Chondrocyte (in vitro differentiated cells): ENCODE results near the gene KRTAP9-6. TPM values are rescaled to one million over a fixed set of nuclear protein-coding genes. Genes with fewer than 3 reads are reported as not detected.

Experiments
- DNase-seq: peaks from one replicate; pipeline ENCODE4 v3.0.0; 2021; ENCODE audit warnings: mixed read lengths, low spot score
- H3K27ac Mint-ChIP-seq: one replicate; pipeline ENCODE4 v1.8.0; 2021; ENCODE audit warnings: mild to moderate bottlenecking, moderate library complexity, mixed read lengths; ENCODE audit not compliant: unreplicated experiment
- H3K27me3 Mint-ChIP-seq: 2 replicates; pipeline ENCODE4 v1.8.0; 2021; ENCODE audit warnings: low read depth, mixed read lengths
- H3K36me3 Mint-ChIP-seq: 2 replicates; pipeline ENCODE4 v1.8.0; 2021; ENCODE audit warnings: low read depth, mixed read lengths
- H3K4me1 Mint-ChIP-seq: 2 replicates; pipeline ENCODE4 v1.8.0; 2021; ENCODE audit warnings: low read depth, mild to moderate bottlenecking, mixed read lengths
- H3K4me3 Mint-ChIP-seq: one replicate; pipeline ENCODE4 v1.8.0; 2021; ENCODE audit warnings: mild to moderate bottlenecking, moderate library complexity, mixed read lengths; ENCODE audit not compliant: unreplicated experiment
- H3K9me3 Mint-ChIP-seq: 2 replicates; pipeline ENCODE4 v1.8.0; 2021; ENCODE audit warnings: low read depth, mixed read lengths
- total RNA-seq: library from RNA; stranded (reverse); gene quantifications from 3 replicates; pipeline ENCODE4 v1.2.1, GENCODE V29; 2021
- TF ChIP-seq, protein P1 (sequence below): fragments of 200-600 bp; sonication (generic); IDR thresholded peaks from 2 replicates; pipeline ENCODE4 v1.5.0; 2021; ENCODE audit warnings: antibody characterized with exemption, mild to moderate bottlenecking, moderate library complexity

The KRTAP9-6 gene
- total RNA-seq, 1 donor from 2014 or later: not detected

DNA sequence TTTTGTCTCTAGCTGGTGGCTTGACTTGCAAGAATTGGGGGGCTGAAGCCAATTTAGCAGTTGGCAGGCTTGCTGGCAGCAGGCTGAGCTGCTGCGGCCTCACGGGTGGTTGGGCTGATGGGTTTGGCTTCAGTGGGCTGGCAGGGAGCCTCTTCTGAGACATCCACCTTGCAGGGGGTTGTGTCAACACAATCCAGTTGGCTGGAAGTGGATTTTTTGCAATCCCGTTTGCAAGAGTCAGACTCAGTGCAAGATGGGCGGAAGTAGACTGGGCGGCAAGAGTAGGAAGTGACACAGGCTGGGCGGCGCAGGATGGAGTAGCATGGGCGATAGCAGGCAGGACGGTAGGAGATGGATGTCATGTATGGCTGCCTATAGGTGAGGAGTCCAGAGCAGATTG, 42.5 kb downstream of the KRTAP9-6 start:
- DNase-seq: no peak
- Mint-ChIP-seq H3K36me3 (no peaks in the 10 kb centered on the region), H3K27me3 (peaks cover 4% of the 10 kb centered on the region), H3K4me1 (peaks cover 17% of the 10 kb centered on the region), H3K27ac (no peak overlapping the region), H3K9me3 (no peaks in the 10 kb centered on the region), H3K4me3 (no peak overlapping the region)
- TF ChIP-seq, protein P1, sequence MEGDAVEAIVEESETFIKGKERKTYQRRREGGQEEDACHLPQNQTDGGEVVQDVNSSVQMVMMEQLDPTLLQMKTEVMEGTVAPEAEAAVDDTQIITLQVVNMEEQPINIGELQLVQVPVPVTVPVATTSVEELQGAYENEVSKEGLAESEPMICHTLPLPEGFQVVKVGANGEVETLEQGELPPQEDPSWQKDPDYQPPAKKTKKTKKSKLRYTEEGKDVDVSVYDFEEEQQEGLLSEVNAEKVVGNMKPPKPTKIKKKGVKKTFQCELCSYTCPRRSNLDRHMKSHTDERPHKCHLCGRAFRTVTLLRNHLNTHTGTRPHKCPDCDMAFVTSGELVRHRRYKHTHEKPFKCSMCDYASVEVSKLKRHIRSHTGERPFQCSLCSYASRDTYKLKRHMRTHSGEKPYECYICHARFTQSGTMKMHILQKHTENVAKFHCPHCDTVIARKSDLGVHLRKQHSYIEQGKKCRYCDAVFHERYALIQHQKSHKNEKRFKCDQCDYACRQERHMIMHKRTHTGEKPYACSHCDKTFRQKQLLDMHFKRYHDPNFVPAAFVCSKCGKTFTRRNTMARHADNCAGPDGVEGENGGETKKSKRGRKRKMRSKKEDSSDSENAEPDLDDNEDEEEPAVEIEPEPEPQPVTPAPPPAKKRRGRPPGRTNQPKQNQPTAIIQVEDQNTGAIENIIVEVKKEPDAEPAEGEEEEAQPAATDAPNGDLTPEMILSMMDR: no peak

DNA sequence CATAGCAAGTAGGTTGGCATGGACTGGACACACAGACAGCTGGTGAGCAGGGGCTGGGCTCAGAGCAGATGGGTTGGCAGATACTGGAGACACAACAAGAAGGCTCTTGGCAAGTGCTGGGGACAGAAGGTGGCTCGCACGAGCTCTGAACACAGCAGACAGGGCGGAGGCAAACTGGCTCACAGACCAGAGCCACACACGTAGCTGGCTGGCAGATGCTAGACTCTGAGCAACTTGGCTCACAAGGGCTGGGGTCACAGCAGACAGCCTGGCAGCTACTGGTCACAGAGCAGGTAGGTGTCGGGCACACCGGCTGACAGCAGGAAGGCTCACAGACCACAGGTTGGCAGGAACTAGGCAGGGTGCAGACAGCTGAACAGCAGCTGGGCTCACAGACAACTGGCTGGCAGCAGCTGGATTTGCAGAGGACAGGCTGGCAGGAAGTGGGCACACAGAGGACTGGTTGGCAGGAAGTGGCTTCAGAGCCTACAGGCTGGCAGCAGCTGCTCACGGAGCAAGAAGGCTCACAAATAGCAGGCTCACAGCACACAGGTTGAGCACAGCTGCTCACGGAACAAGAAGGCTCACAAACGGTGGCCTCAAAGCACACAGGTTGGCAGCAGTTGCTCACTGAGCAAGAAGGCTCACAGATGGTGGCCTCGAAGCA, 43.2 kb downstream of the KRTAP9-6 start:
- H3K4me3 Mint-ChIP-seq: no peak overlapping the region
- no peaks in the 10 kb centered on the region for H3K9me3 Mint-ChIP-seq
- H3K4me1 Mint-ChIP-seq: peaks cover 17% of the 10 kb centered on the region
- no peak for DNase-seq
- H3K36me3 Mint-ChIP-seq: no peaks in the 10 kb centered on the region
- TF ChIP-seq, protein P1: no peak
- no peak overlapping the region for H3K27ac Mint-ChIP-seq
- peaks cover 4% of the 10 kb centered on the region for H3K27me3 Mint-ChIP-seq

DNA sequence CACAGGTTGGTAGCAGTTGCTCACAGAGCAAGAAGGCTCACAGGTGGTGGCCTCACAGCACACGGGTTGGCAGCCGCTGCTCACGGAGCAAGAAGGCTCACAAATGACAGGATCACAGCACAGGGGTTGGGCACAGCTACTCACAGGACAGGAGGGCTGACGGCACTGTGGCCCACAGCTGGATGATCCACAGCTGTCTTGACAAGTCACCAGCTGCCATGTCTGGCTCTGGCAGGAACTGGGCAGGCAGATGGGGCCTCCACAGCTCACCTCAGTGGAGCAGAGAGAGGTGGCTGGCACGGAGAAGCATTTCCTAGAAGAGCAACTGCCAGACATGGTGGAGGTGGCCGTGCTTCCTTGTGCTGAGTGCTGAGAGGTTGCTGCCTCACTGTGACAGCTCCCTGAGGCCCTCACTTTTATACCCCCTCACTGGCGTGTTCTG, 43.8 kb downstream of the KRTAP9-6 start, which contains the start of gene KRTAP16-1:
KRTAP16-1 (minus strand) TSS at position 392 of the 442 bp plus-strand sequence; CDS start at position 336, 56 bp downstream.
- Mint-ChIP-seq H3K27ac (no peak within 1 kb of the TSS), H3K36me3 (no peaks in the 10 kb centered on the region), H3K4me3 (no peak within 1 kb of the TSS), H3K9me3 (no peaks in the 10 kb centered on the region), H3K27me3 (peaks cover 5% of the 10 kb centered on the region), H3K4me1 (peaks cover 17% of the 10 kb centered on the region)
- DNase-seq: no peak
- TF ChIP-seq, protein P1: no peak

DNA sequence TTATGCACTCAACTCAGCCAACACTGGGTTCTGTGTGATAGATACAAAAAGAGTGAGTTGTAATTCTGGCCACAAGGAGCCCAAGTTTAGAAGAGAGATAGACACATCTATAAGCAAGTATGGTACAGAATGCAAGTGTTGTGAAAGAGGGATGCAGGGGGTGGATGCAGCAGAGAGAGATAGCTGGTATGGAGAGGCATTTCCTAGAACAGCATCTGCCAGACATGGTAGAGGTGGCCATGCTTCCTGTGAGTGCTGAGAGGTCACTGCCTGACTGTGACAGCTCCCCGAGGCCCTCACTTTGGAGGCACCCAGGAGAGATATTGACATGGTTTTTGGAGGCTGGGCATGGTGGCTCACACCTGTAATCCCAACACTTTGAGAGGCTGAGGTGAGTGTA, 45.9 kb downstream of the KRTAP9-6 start:
- Mint-ChIP-seq H3K27ac (no peak overlapping the region), H3K4me3 (no peak overlapping the region), H3K4me1 (peaks cover 17% of the 10 kb centered on the region), H3K27me3 (peaks cover 12% of the 10 kb centered on the region), H3K36me3 (no peaks in the 10 kb centered on the region), H3K9me3 (no peaks in the 10 kb centered on the region)
- no peak for DNase-seq
- TF ChIP-seq, protein P1: no peak

DNA sequence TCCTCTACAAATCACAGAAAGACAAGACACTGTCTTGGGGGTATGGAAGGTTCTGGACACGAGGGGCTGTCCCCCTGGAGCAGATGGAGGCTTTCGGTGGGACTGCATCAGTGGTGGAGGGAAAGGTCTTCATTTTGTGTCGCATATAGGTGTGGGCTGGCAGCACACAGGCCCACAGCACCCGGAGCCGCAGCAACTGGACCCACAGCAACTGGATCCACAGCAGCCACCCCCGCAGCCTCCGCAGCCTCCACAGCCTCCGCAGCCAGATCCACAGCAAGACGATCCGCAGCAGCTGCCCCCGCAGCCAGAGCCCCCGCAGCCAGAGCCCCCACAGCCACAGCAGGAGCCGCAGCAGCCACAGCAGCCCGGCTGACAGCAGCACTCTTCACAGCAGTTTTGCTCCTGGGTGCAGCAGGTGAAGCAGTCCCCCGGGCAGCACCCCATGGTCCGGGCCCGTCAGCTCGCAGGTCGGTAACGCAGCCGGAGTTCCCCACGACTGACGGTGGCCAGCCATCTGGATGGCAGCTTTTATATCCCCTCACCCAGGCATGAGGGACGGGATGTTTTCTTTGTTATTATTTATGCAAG, 50.1 kb downstream of the KRTAP9-6 start, which contains the start of gene KRTAP17-1:
KRTAP17-1 (minus strand) TSS at position 507 of the 591 bp plus-strand sequence; CDS start at position 447, 60 bp downstream.
- peaks cover 12% of the 10 kb centered on the region for H3K27me3 Mint-ChIP-seq
- no peak within 1 kb of the TSS for H3K27ac Mint-ChIP-seq
- H3K9me3 Mint-ChIP-seq: peaks cover 12% of the 10 kb centered on the region
- no peak within 1 kb of the TSS for H3K4me3 Mint-ChIP-seq
- H3K4me1 Mint-ChIP-seq: no peaks in the 10 kb centered on the region
- DNase-seq: no peak
- peaks cover 3% of the 10 kb centered on the region for H3K36me3 Mint-ChIP-seq
- TF ChIP-seq, protein P1: no peak

Other genes starting within 250 kb of the KRTAP9-6 start
- gene KRTAP1-5, start 238.2 kb upstream of the KRTAP9-6 start, total RNA-seq: not detected in 3 replicates
- gene KRTAP1-4, start 235.2 kb upstream of the KRTAP9-6 start, total RNA-seq: not detected in 3 replicates
- gene KRTAP1-3, start 230.5 kb upstream of the KRTAP9-6 start, total RNA-seq: not detected in 3 replicates
- gene KRTAP1-1, start 223.9 kb upstream of the KRTAP9-6 start, total RNA-seq: not detected in 3 replicates
- gene KRTAP2-1, start 218.1 kb upstream of the KRTAP9-6 start, total RNA-seq: not detected in 3 replicates
- not detected in 3 replicates for gene KRTAP2-2, start 210.1 kb upstream of the KRTAP9-6 start, total RNA-seq
- not detected in 3 replicates for gene KRTAP2-3, start 205.3 kb upstream of the KRTAP9-6 start, total RNA-seq
- gene KRTAP2-4, start 199.5 kb upstream of the KRTAP9-6 start, total RNA-seq: not detected in 3 replicates
- not detected in 3 replicates for gene KRTAP4-7, start 181.2 kb upstream of the KRTAP9-6 start, total RNA-seq
- gene KRTAP4-8, start 167.2 kb upstream of the KRTAP9-6 start, total RNA-seq: not detected in 3 replicates
- not detected in 3 replicates for gene KRTAP4-16, start 163.2 kb upstream of the KRTAP9-6 start, total RNA-seq
- gene KRTAP4-9, start 160.0 kb upstream of the KRTAP9-6 start, total RNA-seq: not detected in 3 replicates
- gene KRTAP4-11, start 147.0 kb upstream of the KRTAP9-6 start, total RNA-seq: not detected in 3 replicates
- gene KRTAP4-12, start 141.2 kb upstream of the KRTAP9-6 start, total RNA-seq: not detected in 3 replicates
- gene KRTAP4-6, start 124.8 kb upstream of the KRTAP9-6 start, total RNA-seq: not detected in 3 replicates
- not detected in 3 replicates for gene KRTAP4-5, start 115.6 kb upstream of the KRTAP9-6 start, total RNA-seq
- not detected in 3 replicates for gene KRTAP4-4, start 104.6 kb upstream of the KRTAP9-6 start, total RNA-seq
- not detected in 3 replicates for gene KRTAP4-3, start 97.2 kb upstream of the KRTAP9-6 start, total RNA-seq
- not detected in 3 replicates for gene KRTAP4-2, start 87.2 kb upstream of the KRTAP9-6 start, total RNA-seq
- gene KRTAP4-1, start 80.5 kb upstream of the KRTAP9-6 start, total RNA-seq: not detected in 3 replicates
- gene KRTAP9-1, start 75.5 kb upstream of the KRTAP9-6 start, total RNA-seq: not detected in 3 replicates
- gene KRTAP9-2, start 38.7 kb upstream of the KRTAP9-6 start, total RNA-seq: not detected in 3 replicates
- not detected in 3 replicates for gene KRTAP9-3, start 32.9 kb upstream of the KRTAP9-6 start, total RNA-seq
- gene KRTAP9-8, start 27.4 kb upstream of the KRTAP9-6 start, total RNA-seq: not detected in 3 replicates
- gene KRTAP9-4, start 15.7 kb upstream of the KRTAP9-6 start, total RNA-seq: not detected in 3 replicates
- not detected in 3 replicates for gene KRTAP9-9, start 10.0 kb upstream of the KRTAP9-6 start, total RNA-seq
- not detected in 3 replicates for gene KRTAP9-7, start 10.3 kb downstream of the KRTAP9-6 start, total RNA-seq
- not detected in 3 replicates for gene KRTAP29-1, start 37.5 kb downstream of the KRTAP9-6 start, total RNA-seq
- gene KRTAP16-1, start 43.9 kb downstream of the KRTAP9-6 start, total RNA-seq: not detected in 3 replicates
- not detected in 3 replicates for gene KRTAP17-1, start 50.3 kb downstream of the KRTAP9-6 start, total RNA-seq
- not detected in 3 replicates for gene KRT33A, start 85.5 kb downstream of the KRTAP9-6 start, total RNA-seq
- not detected in 3 replicates for gene KRT33B, start 104.4 kb downstream of the KRTAP9-6 start, total RNA-seq
- not detected in 3 replicates for gene KRT34, start 116.9 kb downstream of the KRTAP9-6 start, total RNA-seq
- gene KRT31, start 132.2 kb downstream of the KRTAP9-6 start, total RNA-seq: not detected in 3 replicates
- gene KRT37, start 159.2 kb downstream of the KRTAP9-6 start, total RNA-seq: not detected in 3 replicates
- gene KRT38, start 175.6 kb downstream of the KRTAP9-6 start, total RNA-seq: not detected in 3 replicates
- not detected in 3 replicates for gene KRT32, start 202.0 kb downstream of the KRTAP9-6 start, total RNA-seq
- gene KRT35, start 215.8 kb downstream of the KRTAP9-6 start, total RNA-seq: not detected in 3 replicates
- gene KRT36, start 224.5 kb downstream of the KRTAP9-6 start, total RNA-seq: not detected in 3 replicates
- gene KRT13, start 240.2 kb downstream of the KRTAP9-6 start, total RNA-seq: not detected in 3 replicates